Activated CD8-positive, alpha-beta memory T cell treated with anti-CD3 and anti-CD28 coated beads for 48 hours (primary cell): ENCODE measurements around the gene TMC8.
A peak's percentile ranks its signal among the peaks of the same experiment; 100 is the strongest.
"Not testable (repeated sequence)": the region's sequence is repeated elsewhere in the genome, so short reads cannot be mapped to it uniquely, and the experiment has no call there.

Source experiments
- DNase-seq, 3 experiments: peaks; one replicate each; pipeline ENCODE4 v3.0.0-alpha.2; 2020; ENCODE audit warnings: low read depth in 2 of 3, low spot score in 2 of 3

The TMC8 gene

GRCh38 chr17:78110363-78111015 is 20.1 kb upstream of the TMC8 start:
- no peak for DNase-seq

- no peak for DNase-seq
These were observed 19.4 kb upstream of the TMC8 start for GRCh38 chr17:78111016-78111726.

GRCh38 chr17:78111727-78112517 is 18.6 kb upstream of the TMC8 start:
- no peak for DNase-seq

DNA sequence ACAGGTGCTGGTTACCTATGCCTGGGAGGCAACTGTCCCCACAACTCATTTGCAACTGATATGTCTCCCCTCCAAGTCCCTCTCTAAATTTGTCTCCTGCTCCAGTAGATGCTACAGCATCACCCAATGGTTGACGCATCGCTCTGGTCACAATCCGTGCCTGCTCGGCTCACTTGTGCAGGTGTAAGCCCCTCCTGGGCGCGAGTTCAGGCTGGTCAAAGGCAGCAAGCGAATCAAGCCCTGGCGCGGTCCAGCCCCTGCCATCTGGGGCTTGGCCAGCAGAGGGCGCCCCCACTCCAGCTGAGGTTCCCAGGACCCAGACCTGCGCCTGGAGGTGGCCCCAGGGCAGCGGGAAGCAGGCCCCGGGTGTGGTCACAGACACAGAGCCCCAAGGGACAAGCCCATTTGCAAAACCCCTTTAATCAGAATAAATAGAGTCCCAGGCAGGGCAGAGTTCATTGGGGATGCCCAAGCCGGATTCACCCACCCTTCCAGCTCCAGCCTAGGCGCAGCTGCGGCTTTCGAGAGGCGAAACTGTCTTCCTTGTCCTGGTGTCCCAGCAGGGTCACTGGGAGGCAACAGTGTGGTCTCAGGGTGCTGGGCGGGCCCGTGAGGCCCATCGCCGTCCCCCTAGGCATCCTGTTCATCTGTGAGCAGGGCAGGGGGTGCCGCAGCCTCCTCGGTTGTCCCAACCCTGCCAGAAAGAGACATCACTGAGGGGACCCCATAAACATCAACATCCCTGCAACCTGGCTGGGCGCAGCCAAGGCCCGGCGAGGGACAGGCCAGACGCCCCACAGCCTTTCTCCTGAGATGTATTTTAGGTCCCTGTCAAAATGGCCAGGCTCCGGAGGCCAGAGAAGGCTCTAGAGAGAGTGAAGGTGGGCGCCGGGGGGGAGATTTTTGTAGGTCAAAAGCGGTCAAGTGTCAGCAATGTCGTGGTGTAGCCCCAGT is 17.8 kb upstream of the TMC8 start:
- peak in 2 of 3 experiments; percentile 87 to 96 for DNase-seq

- no peak for DNase-seq
These were observed 16.5 kb upstream of the TMC8 start for GRCh38 chr17:78113804-78114785.

GRCh38 chr17:78114831-78115723 is 15.5 kb upstream of the TMC8 start:
- no peak for DNase-seq

DNA sequence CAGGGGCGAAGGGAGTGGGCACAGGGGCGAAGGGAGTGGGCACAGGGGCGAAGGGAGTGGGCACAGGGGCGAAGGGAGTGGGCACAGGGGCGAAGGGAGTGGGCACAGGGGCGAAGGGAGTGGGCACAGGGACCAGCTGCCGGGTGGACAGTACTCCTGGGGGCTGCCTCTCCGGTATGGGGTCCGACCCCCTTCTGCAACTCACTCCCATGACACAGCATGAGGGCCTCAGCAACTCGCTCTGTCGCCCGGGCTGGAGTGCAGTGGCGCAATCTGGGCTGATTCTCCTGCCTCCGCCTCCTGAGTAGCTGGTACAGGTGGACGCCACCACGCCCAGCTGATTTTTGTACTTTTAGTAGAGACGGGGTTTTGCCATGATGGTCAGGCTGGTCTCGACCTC is 14.8 kb upstream of the TMC8 start:
- DNase-seq: not testable (repeated sequence)

GRCh38 chr17:78116411-78116810 is 14.2 kb upstream of the TMC8 start:
- DNase-seq: no peak

DNA sequence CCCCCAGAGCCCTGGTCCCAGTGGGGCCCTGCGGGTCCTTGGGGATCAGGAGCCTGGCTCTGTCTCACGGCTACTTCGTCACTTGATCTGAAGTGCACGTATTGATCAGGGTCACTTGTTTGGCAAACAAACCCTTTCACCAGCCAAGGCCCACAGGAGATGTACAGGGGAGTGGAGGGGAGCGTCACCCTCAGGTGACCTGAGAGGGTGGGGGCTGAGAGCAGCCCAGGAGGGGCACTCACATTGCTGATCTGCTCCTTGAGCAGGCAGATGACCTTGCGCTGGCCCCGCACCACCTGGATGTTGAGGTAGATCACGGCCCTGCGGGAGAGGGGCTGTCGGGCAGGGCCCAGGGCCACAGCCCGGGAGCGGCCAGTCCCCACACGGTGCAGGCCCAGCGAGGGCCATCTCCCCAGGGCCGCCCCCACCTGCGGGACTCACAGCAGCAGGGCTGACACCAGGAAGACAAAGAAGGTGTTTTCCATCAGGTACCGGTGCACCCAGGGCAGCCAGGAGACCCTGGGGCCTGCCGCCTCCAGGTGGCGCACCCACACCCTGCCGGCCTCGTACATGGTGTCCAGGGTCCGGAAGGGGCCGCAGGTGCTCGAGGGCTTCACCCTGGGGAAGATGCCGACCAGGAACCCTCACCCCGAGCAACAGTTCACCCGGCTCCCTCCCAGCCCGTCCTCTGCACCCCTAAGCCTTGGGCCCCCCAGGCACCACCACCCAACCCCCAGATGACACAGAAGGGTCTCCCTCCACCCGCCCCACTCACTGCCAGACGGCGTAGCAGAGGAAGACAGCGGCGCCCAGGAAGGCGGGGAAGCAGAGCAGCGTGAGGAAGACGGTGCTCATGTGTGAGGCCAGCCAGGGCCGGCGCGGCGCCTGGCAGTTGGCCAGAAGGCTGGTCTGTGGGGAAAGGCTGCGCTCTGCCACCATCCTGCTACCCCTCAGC is 13.3 kb upstream of the TMC8 start:
- DNase-seq: no peak

GRCh38 chr17:78118801-78119241 is 11.8 kb upstream of the TMC8 start:
- DNase-seq: no peak

DNA sequence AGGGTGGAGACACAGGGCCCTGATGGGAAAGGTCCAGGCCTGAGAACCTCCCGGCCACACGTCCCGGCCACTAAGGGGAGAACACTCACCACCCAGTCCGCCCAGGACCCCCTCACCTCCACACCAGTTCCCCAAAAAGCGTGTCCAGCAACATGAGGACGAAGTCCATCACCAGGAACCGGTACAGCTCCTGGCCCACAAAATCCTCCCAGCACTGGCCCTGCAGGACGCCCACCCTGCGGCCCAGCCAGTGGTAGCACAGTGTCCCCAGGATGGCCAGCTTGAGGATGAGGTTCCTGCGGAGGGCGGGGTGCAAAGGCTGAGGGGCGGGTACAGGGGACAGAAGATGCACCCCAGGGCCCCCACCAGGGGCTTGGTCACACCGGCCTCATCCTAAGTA is 10.0 kb upstream of the TMC8 start:
- no peak for DNase-seq

DNA sequence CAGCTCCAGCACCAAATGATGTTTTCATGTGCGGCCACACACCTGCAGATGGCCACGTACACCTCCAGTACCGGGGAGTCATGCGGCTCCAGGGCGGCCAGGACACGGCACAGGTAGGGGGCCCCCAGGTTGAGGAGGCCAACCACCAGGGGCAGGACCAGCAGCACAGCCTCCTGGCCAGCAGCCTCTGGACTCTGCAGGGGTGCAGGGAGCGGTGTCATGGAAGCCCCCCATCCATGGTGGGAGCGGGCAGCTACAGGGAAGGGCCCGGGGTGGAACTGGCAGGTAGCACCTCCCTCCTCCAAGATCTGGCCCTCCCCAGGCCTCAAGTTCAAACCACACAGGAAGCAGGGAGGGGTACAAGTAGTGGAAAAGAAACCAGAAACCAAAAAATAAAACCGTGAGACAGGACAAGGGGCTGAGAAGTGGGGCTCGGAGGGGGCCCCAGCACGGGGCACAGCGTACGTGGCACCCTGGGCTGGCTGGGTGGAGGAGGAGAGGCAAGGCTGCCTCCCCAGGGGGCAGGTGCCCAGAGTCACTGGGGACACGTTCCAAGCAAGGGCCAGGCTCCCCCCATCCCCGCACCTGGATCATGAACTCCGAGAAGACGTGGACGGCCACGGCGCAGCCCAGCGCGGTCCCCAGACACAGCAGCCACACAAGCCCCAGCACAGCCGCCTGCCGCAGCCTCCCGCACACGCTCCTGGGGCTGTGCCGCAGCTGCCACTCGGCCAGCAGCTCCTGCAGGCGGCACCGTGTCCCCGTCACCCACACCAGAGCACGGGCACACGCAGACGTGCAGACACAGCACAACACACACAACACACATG is 9.4 kb upstream of the TMC8 start:
- no peak for DNase-seq

DNA sequence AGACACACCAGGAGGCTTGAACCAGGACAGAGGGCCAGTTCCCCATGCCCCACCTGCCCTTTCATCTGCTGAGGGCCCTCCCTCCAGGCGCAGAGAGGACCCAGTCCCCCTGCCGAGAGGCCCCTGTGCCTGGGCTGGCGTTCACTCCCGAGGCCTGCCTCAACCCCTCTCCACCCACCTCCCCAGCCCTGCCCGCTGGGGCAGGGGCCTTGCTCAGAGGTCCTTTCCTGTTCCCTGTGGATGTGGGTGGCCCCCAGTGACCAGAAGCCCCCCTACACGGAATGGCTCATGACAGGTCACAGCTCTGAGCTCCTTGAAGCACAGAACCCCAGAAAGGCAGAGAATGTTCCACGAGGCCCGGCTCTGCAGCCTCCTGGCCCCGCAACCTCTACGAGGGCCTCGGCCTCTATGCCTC is 8.8 kb upstream of the TMC8 start:
- no peak for DNase-seq

GRCh38 chr17:78122216-78122930 is 8.2 kb upstream of the TMC8 start:
- no peak for DNase-seq

- no peak for DNase-seq
These were observed 7.7 kb upstream of the TMC8 start for GRCh38 chr17:78122931-78123249.

DNA sequence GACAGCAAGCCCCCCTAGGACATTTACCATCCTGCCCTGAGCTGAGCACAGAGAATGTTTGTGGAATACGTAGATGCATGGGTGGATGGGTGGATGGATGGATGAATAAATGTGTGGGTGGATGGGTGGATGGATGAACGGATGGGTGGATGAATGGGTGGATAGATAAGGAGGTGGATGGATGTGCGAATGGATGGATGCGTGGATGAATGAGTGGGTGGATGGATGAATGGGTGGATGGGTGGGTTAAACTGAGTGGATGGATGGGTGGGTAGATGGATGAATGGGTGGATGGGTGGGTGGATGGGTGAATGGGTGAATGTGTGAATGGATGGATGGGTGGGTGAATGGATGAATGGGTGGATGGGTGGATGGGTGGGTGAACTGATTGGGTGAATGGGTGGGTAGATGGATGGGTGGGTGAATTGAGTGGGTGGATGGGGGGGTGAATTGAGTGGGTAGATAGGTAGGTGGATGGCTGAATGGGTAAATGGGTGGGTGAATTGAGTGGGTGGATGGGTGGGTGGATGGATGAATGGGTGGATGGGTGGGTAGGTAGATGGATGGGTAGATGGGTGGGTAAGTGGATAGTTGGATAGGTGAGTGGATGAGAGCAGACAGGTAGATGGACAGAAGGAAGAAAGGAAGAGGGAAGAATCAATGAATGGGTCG is 7.2 kb upstream of the TMC8 start:
- no peak for DNase-seq
